ENCODE results near the gene FCN1.

The FCN1 gene

GRCh38 chr9:134891053-134891452 is 26.7 kb downstream of the FCN1 start:
- peak; percentile 12 for DNase-seq (ENCODE audit: low read depth)

- DNase-seq (ENCODE audit: low read depth): no peak
These were observed 27.6 kb downstream of the FCN1 start for GRCh38 chr9:134890155-134890495.

GRCh38 chr9:134889386-134890154 is 28.1 kb downstream of the FCN1 start:
- DNase-seq (ENCODE audit: low read depth): no peak

- DNase-seq (ENCODE audit: low read depth): no peak
These were observed 29.0 kb downstream of the FCN1 start for GRCh38 chr9:134888603-134889190.

GRCh38 chr9:134887686-134888602 is 29.8 kb downstream of the FCN1 start:
- no peak for DNase-seq (ENCODE audit: low read depth)

GRCh38 chr9:134887219-134887618 is 30.5 kb downstream of the FCN1 start:
- DNase-seq (ENCODE audit: low read depth): no peak

GRCh38 chr9:134886413-134886913 is 31.2 kb downstream of the FCN1 start:
- DNase-seq (ENCODE audit: low read depth): no peak

GRCh38 chr9:134885679-134886412 is 31.9 kb downstream of the FCN1 start:
- no peak for DNase-seq (ENCODE audit: low read depth)

- DNase-seq (ENCODE audit: low read depth): no peak
These were observed 32.6 kb downstream of the FCN1 start for GRCh38 chr9:134885001-134885678.

- DNase-seq (ENCODE audit: low read depth): no peak
These were observed 33.2 kb downstream of the FCN1 start for GRCh38 chr9:134884492-134884891.

GRCh38 chr9:134883040-134883782 is 34.5 kb downstream of the FCN1 start:
- no peak for DNase-seq (ENCODE audit: low read depth)

- DNase-seq (ENCODE audit: low read depth): no peak
These were observed 35.4 kb downstream of the FCN1 start for GRCh38 chr9:134882204-134882785.

- no peak for DNase-seq (ENCODE audit: low read depth)
These were observed 36.4 kb downstream of the FCN1 start for GRCh38 chr9:134881313-134881670.

- no peak for DNase-seq (ENCODE audit: low read depth)
These were observed 37.0 kb downstream of the FCN1 start, which contains the start of gene FCN2 for GRCh38 chr9:134880484-134881312. TSS of gene FCN2 (plus strand) at chr9:134880810. CDS start at chr9:134880822, 12 bp downstream.

GRCh38 chr9:134879664-134880483 is 37.8 kb downstream of the FCN1 start:
- DNase-seq (ENCODE audit: low read depth): no peak

GRCh38 chr9:134877541-134877940 is 40.2 kb downstream of the FCN1 start:
- DNase-seq (ENCODE audit: low read depth): no peak

GRCh38 chr9:134875371-134875770 is 42.3 kb downstream of the FCN1 start:
- DNase-seq (ENCODE audit: low read depth): no peak

- no peak for DNase-seq (ENCODE audit: low read depth)
These were observed 45.1 kb downstream of the FCN1 start for GRCh38 chr9:134872482-134873231.

All from amniotic epithelial cell (primary cell).